Measurements from ENCODE around the gene RBM18. TPM values are rescaled to one million over a fixed set of nuclear protein-coding genes. Genes with fewer than 3 reads are reported as not detected.

RBM18 gene
- total RNA-seq, 4 donors from 2014 or later = 10.1 to 14.6 (median 13.3) TPM

DNA sequence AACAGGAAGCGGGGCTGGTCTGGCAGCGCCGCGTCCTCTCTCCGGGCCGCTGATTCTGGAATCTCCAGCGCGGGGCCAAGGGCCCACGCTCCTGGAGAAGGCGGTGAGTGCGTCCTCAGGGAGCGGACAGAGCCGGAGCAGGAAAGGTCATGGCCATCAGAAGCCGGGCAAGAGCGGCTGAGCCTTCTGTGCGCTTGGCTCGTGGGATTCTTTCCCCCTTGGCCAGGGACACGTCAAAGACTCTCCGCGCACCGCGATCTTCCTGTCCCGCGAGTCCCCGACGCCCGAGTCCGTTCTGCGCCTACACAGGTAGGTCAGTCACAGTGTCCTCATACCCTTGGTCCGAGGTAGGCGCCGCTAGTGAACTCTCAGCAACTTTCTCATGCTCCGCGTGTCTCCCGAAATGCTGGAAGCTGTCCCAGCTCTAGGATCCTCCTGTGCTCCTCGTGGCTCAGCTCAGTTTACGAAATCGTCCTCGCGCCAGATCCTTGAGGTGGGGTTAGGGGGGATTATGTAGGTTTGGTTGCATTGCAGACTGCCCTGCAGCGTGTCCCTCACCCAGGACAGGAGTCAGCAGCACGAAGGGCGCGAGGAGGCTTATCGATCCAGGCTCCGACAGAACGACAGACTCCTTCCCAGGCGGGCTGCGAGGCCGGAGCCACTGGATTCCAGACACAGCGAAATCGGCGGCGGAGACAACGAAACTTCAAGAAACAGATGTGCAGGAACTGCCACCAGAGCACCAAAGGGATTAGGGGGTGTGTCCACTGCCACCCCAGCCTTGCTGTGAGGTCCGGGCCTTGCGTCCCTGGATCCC lies 44.6 kb downstream of the RBM18 start:
- peak overlapping the region; percentile 13 to 37 (median 32) for H3K4me3 ChIP-seq
- peaks cover 0 to 100% (median 72%) of the 10 kb centered on the region in 4 donors for H3K27me3 ChIP-seq
- H3K4me1 ChIP-seq = peaks cover 25 to 38% (median 33%) of the 10 kb centered on the region in 4 donors
- TF ChIP-seq POLR2AphosphoS5 (IDR thresholded peaks at IDR 0.05) = peak in 1 of 2 donors; percentile 58
- TF ChIP-seq, protein P1, sequence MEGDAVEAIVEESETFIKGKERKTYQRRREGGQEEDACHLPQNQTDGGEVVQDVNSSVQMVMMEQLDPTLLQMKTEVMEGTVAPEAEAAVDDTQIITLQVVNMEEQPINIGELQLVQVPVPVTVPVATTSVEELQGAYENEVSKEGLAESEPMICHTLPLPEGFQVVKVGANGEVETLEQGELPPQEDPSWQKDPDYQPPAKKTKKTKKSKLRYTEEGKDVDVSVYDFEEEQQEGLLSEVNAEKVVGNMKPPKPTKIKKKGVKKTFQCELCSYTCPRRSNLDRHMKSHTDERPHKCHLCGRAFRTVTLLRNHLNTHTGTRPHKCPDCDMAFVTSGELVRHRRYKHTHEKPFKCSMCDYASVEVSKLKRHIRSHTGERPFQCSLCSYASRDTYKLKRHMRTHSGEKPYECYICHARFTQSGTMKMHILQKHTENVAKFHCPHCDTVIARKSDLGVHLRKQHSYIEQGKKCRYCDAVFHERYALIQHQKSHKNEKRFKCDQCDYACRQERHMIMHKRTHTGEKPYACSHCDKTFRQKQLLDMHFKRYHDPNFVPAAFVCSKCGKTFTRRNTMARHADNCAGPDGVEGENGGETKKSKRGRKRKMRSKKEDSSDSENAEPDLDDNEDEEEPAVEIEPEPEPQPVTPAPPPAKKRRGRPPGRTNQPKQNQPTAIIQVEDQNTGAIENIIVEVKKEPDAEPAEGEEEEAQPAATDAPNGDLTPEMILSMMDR (IDR thresholded peaks at IDR 0.05) = no peak
- WGBS = 25% methylated on average over 45 of the region's 57 CpGs
- no peak for DNase-seq (ENCODE audit: extremely low spot score)
- no peaks in the 10 kb centered on the region for H3K36me3 ChIP-seq
- intact Hi-C loops (cut with DNase I) = no loop called here
- H3K9me3 ChIP-seq = no peaks in the 10 kb centered on the region
- no peak overlapping the region for H3K27ac ChIP-seq (replicated peaks in 1 of 4)

DNA sequence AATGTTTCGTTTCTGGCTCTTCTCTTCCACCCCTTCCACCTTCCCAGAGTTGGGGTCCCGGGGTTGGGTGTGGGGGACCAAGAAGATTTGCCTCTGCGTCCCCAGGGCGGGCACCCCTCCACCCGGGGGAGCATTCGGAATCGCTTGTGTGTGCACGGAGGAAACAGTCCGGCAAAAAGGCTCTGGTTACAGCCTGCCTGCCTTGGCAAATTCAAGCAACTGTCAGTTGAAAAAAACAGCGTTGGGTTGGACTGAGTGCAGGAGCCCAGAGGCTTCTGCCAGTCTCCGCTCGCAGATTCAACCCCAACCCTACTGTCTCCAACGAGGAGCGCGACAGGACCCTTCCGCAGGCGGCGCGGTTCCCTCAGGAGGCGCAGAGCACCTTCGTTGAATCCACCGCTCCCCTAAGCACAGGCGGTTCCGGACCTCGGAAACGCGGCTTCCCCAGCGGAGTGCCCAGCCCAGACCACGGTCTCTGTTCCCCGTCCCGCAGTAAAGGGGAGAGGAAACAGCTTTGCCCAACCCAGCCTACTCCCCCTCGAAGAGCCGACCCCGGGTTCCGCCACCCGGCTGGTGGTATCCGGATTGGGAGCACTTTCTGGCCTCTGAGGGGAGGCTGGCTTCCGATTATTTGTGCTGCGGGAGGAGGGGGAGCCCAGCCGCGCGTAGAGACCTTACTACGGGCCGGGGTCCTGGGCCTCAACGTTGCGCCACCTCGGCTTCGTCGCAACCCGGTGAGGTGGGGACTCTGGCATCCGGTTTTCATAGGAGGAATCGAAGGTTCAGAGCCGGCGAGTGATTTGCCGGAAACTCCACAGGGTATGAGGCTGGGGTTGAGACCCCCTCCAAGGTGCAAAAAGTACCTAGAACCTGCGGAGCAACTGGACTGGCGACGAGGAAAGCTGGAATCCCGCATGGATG lies 45.4 kb downstream of the RBM18 start:
- peaks cover 0 to 100% (median 76%) of the 10 kb centered on the region in 4 donors for H3K27me3 ChIP-seq
- DNase-seq (ENCODE audit: extremely low spot score) = no peak

GRCh38 chr9:122218071-122218934 lies 46.3 kb downstream of the RBM18 start:
- Histone ChIP-seq H3K4me3 (peak overlapping the region; percentile 13 to 37 (median 32)), H3K36me3 (no peaks in the 10 kb centered on the region), H3K27me3 (peaks cover 1 to 100% (median 82%) of the 10 kb centered on the region in 4 donors), H3K9me3 (no peaks in the 10 kb centered on the region), H3K27ac (replicated peaks in 1 of 4) (no peak overlapping the region), H3K4me1 (peaks cover 35 to 52% (median 46%) of the 10 kb centered on the region in 4 donors)
- TF ChIP-seq POLR2AphosphoS5 (IDR thresholded peaks at IDR 0.05) = no peak
- TF ChIP-seq, protein P1 (IDR thresholded peaks at IDR 0.05) = no peak
- 54% methylated on average over 11 of the region's 11 CpGs for WGBS
- no peak for DNase-seq (ENCODE audit: extremely low spot score)
- intact Hi-C loops (cut with DNase I) = no loop called here

More for the DNA sequence above, 45.4 kb downstream of the RBM18 start:
- H3K9me3 ChIP-seq = no peaks in the 10 kb centered on the region
- 9% methylated on average over 30 of the region's 59 CpGs for WGBS
- peak overlapping the region; percentile 13 to 37 (median 32) for H3K4me3 ChIP-seq
- H3K27ac ChIP-seq (replicated peaks in 1 of 4) = no peak overlapping the region
- peaks cover 26 to 43% (median 37%) of the 10 kb centered on the region in 4 donors for H3K4me1 ChIP-seq
- H3K36me3 ChIP-seq = no peaks in the 10 kb centered on the region
- TF ChIP-seq POLR2AphosphoS5 (IDR thresholded peaks at IDR 0.05) (no peak), EP300 (IDR thresholded peaks at IDR 0.05) (no peak), POLR2A (IDR thresholded peaks at IDR 0.05; ENCODE audit: low read depth) (no peak)
- TF ChIP-seq, protein P1 (IDR thresholded peaks at IDR 0.05) = no peak
- intact Hi-C loops (cut with DNase I) = no loop called here

DNA sequence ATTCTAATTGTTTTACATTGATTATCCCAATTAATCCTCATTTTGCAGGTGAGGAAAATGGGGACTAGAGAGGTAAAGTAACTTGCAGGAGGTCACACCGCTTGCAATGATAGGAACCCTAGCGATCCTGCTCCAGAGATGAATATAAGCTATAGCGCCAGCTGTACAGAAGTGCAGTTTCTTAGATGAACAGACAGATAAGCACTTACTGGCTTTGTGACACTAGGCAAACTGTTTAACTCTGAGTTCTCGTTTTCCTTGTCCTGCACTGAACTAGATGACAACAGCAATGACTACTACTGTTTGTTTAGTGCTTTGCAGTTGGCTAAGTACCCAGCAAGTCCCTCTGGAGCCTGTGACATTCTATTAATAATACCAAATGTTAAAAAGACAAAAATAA lies 47.0 kb downstream of the RBM18 start:
- intact Hi-C loops (cut with DNase I) = no loop called here
- DNase-seq (ENCODE audit: extremely low spot score) = no peak
- H3K4me3 ChIP-seq = no peak overlapping the region
- WGBS = 78% methylated on average over 4 of the region's 4 CpGs
- peaks cover 36 to 52% (median 48%) of the 10 kb centered on the region in 4 donors for H3K4me1 ChIP-seq
- H3K27ac ChIP-seq (replicated peaks in 1 of 4) = no peak overlapping the region
- H3K36me3 ChIP-seq = no peaks in the 10 kb centered on the region
- no peak for TF ChIP-seq EP300 (IDR thresholded peaks at IDR 0.05)
- H3K9me3 ChIP-seq = no peaks in the 10 kb centered on the region
- H3K27me3 ChIP-seq = peaks cover 4 to 100% (median 86%) of the 10 kb centered on the region in 4 donors

Measured in esophagus muscularis mucosa (tissue), 4 donors.